GM23338 (cell line): ENCODE results near the gene DOCK4.

Experiments
- CREB1 ChIP-seq: fragments of 250-450 bp; sonication (Bioruptor Pico); IDR thresholded peaks from 2 replicates; pipeline ENCODE4 v1.5.0; 2020; ENCODE audit warnings: low read depth, mild to moderate bottlenecking, moderate library complexity
- EZH2 ChIP-seq: fragments of 200-600 bp; sonication (generic); IDR thresholded peaks from one replicate; pipeline ENCODE4 v1.8.0; 2017; ENCODE audit warnings: antibody characterized with exemption, mild to moderate bottlenecking, low read depth; ENCODE audit not compliant: unreplicated experiment
- EZH2phosphoT487 ChIP-seq: fragments of 200-600 bp; sonication (generic); IDR thresholded peaks from one replicate; pipeline ENCODE4 v1.8.1; 2018; ENCODE audit warnings: antibody characterized with exemption; ENCODE audit not compliant: unreplicated experiment
- JUNB ChIP-seq: IDR thresholded peaks from one replicate; pipeline ENCODE4 v1.6.1; 2016; ENCODE audit warnings: antibody characterized with exemption; ENCODE audit not compliant: unreplicated experiment
- POLR2AphosphoS5 ChIP-seq: IDR thresholded peaks from 2 replicates; pipeline ENCODE4 v1.6.1; 2016; ENCODE audit warnings: antibody characterized with exemption, low read depth
- STAT1 ChIP-seq: IDR thresholded peaks from one replicate; pipeline ENCODE4 v1.6.1; 2016; ENCODE audit warnings: antibody characterized with exemption; ENCODE audit not compliant: unreplicated experiment
- ZNF114 ChIP-seq: fragments of 250-450 bp; sonication (Bioruptor Pico); IDR thresholded peaks from 2 replicates; pipeline ENCODE4 v1.5.0; 2020; ENCODE audit warnings: mild to moderate bottlenecking, moderate library complexity
- TF ChIP-seq, protein P1 (sequence below), 2 experiments: fragments of 200-600 bp in 1 of 2; sonication (generic) in 1 of 2; conservative IDR thresholded peaks; 2 replicates each; pipeline versions ENCODE4 v1.5.1 to v1.6.1; 2016 to 2017; ENCODE audit warnings: antibody characterized with exemption in 2 of 2, low read depth in 2 of 2, mild to moderate bottlenecking in 2 of 2, moderate library complexity in 1 of 2
- TF ChIP-seq, protein P2 (sequence below): IDR thresholded peaks from one replicate; pipeline ENCODE4 v1.6.1; 2018; ENCODE audit warnings: antibody characterized with exemption; ENCODE audit not compliant: unreplicated experiment
- TF ChIP-seq, protein P3 (sequence below): fragments of 250-450 bp; sonication (Bioruptor Pico); IDR thresholded peaks from 2 replicates; pipeline ENCODE4 v1.5.0; 2020; ENCODE audit warnings: mild to moderate bottlenecking, moderate library complexity
- TF ChIP-seq, protein P4 (sequence below): IDR thresholded peaks from 2 replicates; pipeline ENCODE4 v1.6.1; 2016; ENCODE audit warnings: antibody characterized with exemption

DNA sequence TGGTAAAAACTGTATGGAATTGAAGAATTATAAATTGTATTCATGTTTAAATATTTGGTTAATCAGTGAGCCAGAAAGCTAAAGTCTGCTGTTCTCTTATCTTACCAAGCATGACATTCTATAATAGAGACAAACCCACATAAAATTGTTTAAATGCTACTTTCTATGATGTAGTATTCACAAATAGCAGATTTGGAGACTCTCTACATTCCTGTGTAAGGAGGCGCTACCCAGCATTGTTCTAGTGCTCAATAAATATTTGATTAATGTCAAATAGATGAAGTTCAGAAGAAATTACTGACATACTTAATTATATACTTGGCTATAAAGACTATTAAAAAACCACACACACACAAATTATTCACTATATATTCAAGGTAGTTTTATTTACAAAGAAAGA, 49.8 kb downstream of the DOCK4 start:
- no peak for TF ChIP-seq POLR2AphosphoS5
- no peak for TF ChIP-seq EZH2
- TF ChIP-seq, protein P1, sequence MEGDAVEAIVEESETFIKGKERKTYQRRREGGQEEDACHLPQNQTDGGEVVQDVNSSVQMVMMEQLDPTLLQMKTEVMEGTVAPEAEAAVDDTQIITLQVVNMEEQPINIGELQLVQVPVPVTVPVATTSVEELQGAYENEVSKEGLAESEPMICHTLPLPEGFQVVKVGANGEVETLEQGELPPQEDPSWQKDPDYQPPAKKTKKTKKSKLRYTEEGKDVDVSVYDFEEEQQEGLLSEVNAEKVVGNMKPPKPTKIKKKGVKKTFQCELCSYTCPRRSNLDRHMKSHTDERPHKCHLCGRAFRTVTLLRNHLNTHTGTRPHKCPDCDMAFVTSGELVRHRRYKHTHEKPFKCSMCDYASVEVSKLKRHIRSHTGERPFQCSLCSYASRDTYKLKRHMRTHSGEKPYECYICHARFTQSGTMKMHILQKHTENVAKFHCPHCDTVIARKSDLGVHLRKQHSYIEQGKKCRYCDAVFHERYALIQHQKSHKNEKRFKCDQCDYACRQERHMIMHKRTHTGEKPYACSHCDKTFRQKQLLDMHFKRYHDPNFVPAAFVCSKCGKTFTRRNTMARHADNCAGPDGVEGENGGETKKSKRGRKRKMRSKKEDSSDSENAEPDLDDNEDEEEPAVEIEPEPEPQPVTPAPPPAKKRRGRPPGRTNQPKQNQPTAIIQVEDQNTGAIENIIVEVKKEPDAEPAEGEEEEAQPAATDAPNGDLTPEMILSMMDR (conservative IDR thresholded peaks at IDR 0.05; ENCODE audit: low read depth in 2 of 2) = no peak
- no peak for TF ChIP-seq EZH2phosphoT487
- TF ChIP-seq, protein P2, sequence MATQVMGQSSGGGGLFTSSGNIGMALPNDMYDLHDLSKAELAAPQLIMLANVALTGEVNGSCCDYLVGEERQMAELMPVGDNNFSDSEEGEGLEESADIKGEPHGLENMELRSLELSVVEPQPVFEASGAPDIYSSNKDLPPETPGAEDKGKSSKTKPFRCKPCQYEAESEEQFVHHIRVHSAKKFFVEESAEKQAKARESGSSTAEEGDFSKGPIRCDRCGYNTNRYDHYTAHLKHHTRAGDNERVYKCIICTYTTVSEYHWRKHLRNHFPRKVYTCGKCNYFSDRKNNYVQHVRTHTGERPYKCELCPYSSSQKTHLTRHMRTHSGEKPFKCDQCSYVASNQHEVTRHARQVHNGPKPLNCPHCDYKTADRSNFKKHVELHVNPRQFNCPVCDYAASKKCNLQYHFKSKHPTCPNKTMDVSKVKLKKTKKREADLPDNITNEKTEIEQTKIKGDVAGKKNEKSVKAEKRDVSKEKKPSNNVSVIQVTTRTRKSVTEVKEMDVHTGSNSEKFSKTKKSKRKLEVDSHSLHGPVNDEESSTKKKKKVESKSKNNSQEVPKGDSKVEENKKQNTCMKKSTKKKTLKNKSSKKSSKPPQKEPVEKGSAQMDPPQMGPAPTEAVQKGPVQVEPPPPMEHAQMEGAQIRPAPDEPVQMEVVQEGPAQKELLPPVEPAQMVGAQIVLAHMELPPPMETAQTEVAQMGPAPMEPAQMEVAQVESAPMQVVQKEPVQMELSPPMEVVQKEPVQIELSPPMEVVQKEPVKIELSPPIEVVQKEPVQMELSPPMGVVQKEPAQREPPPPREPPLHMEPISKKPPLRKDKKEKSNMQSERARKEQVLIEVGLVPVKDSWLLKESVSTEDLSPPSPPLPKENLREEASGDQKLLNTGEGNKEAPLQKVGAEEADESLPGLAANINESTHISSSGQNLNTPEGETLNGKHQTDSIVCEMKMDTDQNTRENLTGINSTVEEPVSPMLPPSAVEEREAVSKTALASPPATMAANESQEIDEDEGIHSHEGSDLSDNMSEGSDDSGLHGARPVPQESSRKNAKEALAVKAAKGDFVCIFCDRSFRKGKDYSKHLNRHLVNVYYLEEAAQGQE = no peak
- TF ChIP-seq CREB1 = no peak
- TF ChIP-seq JUNB = no peak
- TF ChIP-seq, protein P3, sequence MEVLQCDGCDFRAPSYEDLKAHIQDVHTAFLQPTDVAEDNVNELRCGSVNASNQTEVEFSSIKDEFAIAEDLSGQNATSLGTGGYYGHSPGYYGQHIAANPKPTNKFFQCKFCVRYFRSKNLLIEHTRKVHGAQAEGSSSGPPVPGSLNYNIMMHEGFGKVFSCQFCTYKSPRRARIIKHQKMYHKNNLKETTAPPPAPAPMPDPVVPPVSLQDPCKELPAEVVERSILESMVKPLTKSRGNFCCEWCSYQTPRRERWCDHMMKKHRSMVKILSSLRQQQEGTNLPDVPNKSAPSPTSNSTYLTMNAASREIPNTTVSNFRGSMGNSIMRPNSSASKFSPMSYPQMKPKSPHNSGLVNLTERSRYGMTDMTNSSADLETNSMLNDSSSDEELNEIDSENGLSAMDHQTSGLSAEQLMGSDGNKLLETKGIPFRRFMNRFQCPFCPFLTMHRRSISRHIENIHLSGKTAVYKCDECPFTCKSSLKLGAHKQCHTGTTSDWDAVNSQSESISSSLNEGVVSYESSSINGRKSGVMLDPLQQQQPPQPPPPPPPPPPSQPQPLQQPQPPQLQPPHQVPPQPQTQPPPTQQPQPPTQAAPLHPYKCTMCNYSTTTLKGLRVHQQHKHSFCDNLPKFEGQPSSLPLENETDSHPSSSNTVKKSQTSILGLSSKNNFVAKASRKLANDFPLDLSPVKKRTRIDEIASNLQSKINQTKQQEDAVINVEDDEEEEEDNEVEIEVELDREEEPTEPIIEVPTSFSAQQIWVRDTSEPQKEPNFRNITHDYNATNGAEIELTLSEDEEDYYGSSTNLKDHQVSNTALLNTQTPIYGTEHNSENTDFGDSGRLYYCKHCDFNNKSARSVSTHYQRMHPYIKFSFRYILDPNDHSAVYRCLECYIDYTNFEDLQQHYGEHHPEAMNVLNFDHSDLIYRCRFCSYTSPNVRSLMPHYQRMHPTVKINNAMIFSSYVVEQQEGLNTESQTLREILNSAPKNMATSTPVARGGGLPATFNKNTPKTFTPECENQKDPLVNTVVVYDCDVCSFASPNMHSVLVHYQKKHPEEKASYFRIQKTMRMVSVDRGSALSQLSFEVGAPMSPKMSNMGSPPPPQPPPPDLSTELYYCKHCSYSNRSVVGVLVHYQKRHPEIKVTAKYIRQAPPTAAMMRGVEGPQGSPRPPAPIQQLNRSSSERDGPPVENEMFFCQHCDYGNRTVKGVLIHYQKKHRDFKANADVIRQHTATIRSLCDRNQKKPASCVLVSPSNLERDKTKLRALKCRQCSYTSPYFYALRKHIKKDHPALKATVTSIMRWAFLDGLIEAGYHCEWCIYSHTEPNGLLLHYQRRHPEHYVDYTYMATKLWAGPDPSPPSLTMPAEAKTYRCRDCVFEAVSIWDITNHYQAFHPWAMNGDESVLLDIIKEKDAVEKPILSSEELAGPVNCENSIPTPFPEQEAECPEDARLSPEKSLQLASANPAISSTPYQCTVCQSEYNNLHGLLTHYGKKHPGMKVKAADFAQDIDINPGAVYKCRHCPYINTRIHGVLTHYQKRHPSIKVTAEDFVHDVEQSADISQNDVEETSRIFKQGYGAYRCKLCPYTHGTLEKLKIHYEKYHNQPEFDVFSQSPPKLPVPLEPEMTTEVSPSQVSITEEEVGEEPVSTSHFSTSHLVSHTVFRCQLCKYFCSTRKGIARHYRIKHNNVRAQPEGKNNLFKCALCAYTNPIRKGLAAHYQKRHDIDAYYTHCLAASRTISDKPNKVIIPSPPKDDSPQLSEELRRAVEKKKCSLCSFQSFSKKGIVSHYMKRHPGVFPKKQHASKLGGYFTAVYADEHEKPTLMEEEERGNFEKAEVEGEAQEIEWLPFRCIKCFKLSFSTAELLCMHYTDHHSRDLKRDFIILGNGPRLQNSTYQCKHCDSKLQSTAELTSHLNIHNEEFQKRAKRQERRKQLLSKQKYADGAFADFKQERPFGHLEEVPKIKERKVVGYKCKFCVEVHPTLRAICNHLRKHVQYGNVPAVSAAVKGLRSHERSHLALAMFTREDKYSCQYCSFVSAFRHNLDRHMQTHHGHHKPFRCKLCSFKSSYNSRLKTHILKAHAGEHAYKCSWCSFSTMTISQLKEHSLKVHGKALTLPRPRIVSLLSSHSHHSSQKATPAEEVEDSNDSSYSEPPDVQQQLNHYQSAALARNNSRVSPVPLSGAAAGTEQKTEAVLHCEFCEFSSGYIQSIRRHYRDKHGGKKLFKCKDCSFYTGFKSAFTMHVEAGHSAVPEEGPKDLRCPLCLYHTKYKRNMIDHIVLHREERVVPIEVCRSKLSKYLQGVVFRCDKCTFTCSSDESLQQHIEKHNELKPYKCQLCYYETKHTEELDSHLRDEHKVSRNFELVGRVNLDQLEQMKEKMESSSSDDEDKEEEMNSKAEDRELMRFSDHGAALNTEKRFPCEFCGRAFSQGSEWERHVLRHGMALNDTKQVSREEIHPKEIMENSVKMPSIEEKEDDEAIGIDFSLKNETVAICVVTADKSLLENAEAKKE (CRISPR knock-in tag) = no peak
- TF ChIP-seq ZNF114 (CRISPR knock-in tag) = no peak
- TF ChIP-seq, protein P4, sequence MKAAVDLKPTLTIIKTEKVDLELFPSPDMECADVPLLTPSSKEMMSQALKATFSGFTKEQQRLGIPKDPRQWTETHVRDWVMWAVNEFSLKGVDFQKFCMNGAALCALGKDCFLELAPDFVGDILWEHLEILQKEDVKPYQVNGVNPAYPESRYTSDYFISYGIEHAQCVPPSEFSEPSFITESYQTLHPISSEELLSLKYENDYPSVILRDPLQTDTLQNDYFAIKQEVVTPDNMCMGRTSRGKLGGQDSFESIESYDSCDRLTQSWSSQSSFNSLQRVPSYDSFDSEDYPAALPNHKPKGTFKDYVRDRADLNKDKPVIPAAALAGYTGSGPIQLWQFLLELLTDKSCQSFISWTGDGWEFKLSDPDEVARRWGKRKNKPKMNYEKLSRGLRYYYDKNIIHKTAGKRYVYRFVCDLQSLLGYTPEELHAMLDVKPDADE = no peak
- TF ChIP-seq STAT1 = no peak
